H9 (cell line): Measurements from ENCODE around the gene CCDC141. TPM values are rescaled to one million over a fixed set of nuclear protein-coding genes. Genes with fewer than 3 reads are reported as not detected.

Experiments
- DNase-seq: peaks from one replicate; pipeline ENCODE4 v3.0.0-alpha.2; 2017
- H2AFZ ChIP-seq: one replicate; pipeline ENCODE4 v1.6.1; 2013; ENCODE audit warnings: mild to moderate bottlenecking, low read length, control low read depth, moderate library complexity
- H2AK5ac ChIP-seq: 2 replicates; pipeline ENCODE4 v1.6.1; 2013; ENCODE audit warnings: low read length, control low read depth, mixed read lengths; ENCODE audit not compliant: insufficient read length
- H2BK120ac ChIP-seq: one replicate; pipeline ENCODE4 v1.6.1; 2013; ENCODE audit warnings: low read depth, mild to moderate bottlenecking, low read length, control low read depth, inconsistent platforms; ENCODE audit not compliant: poor library complexity, severe bottlenecking
- H2BK12ac ChIP-seq: 2 replicates; pipeline ENCODE4 v1.6.1; 2013; ENCODE audit warnings: low read length, control low read depth, mixed read lengths, low read depth; ENCODE audit not compliant: insufficient read length
- H2BK15ac ChIP-seq: 2 replicates; pipeline ENCODE4 v1.6.1; 2013; ENCODE audit warnings: low read depth, low read length, control low read depth
- H2BK20ac ChIP-seq: one replicate; pipeline ENCODE4 v1.6.1; 2013; ENCODE audit warnings: low read depth, mild to moderate bottlenecking, low read length, control low read depth, inconsistent platforms; ENCODE audit not compliant: poor library complexity, severe bottlenecking
- H2BK5ac ChIP-seq: 2 replicates; pipeline ENCODE4 v1.6.1; 2013; ENCODE audit warnings: low read length, control low read depth, mixed read lengths; ENCODE audit not compliant: insufficient read length
- H3K14ac ChIP-seq: 2 replicates; pipeline ENCODE4 v1.6.1; 2013; ENCODE audit warnings: low read length, control low read depth; ENCODE audit not compliant: insufficient read depth
- H3K18ac ChIP-seq: 2 replicates; pipeline ENCODE4 v1.6.1; 2013; ENCODE audit warnings: low read depth, mild to moderate bottlenecking, mixed read lengths, low read length, control low read depth; ENCODE audit not compliant: insufficient read length
- H3K23ac ChIP-seq: 2 replicates; pipeline ENCODE4 v1.6.1; 2013; ENCODE audit warnings: low read length, control low read depth, mixed read lengths, low read depth; ENCODE audit not compliant: insufficient read length
- H3K23me2 ChIP-seq: 2 replicates; pipeline ENCODE4 v1.6.1; 2013; ENCODE audit warnings: low read depth, mild to moderate bottlenecking, mixed read lengths, low read length, control low read depth; ENCODE audit not compliant: insufficient read length, poor library complexity, severe bottlenecking
- H3K27ac ChIP-seq: 2 replicates; pipeline ENCODE4 v1.5.1; 2013; ENCODE audit warnings: low read length, control low read depth, mixed read lengths, low read depth; ENCODE audit not compliant: insufficient read length
- H3K27me3 ChIP-seq: 2 replicates; pipeline ENCODE4 v1.6.1; 2013; ENCODE audit warnings: low read length, control low read depth, inconsistent platforms; ENCODE audit not compliant: insufficient read depth
- H3K4ac ChIP-seq: 2 replicates; pipeline ENCODE4 v1.6.1; 2013; ENCODE audit warnings: low read depth, mild to moderate bottlenecking, control low read depth, inconsistent platforms, low read length, moderate library complexity
- H3K4me1 ChIP-seq: 2 replicates; pipeline ENCODE4 v1.6.1; 2013; ENCODE audit warnings: low read length, control low read depth, inconsistent platforms; ENCODE audit not compliant: insufficient read depth
- H3K4me2 ChIP-seq: 2 replicates; pipeline ENCODE4 v1.6.1; 2013; ENCODE audit warnings: low read length, control low read depth, mixed read lengths; ENCODE audit not compliant: insufficient read length, insufficient read depth
- H3K56ac ChIP-seq: 2 replicates; pipeline ENCODE4 v1.6.1; 2013; ENCODE audit warnings: low read depth, mild to moderate bottlenecking, mixed read lengths, low read length, control low read depth; ENCODE audit not compliant: insufficient read length
- H3K79me1 ChIP-seq: 2 replicates; pipeline ENCODE4 v1.6.1; 2013; ENCODE audit warnings: low read depth, mild to moderate bottlenecking, moderate library complexity, low read length, control low read depth, inconsistent platforms; ENCODE audit not compliant: insufficient read depth, poor library complexity, severe bottlenecking
- H3K79me2 ChIP-seq: 2 replicates; pipeline ENCODE4 v1.6.1; 2013; ENCODE audit warnings: low read length, control low read depth, inconsistent platforms; ENCODE audit not compliant: insufficient read depth
- H3K9ac ChIP-seq: 2 replicates; pipeline ENCODE4 v1.6.1; 2013; ENCODE audit warnings: low read length, control low read depth, mixed read lengths; ENCODE audit not compliant: insufficient read length; ENCODE audit errors: extremely low read depth
- H3K9me3 ChIP-seq: one replicate; pipeline ENCODE4 v1.6.1; 2013; ENCODE audit warnings: low read depth, low read length, inconsistent platforms; ENCODE audit not compliant: control insufficient read depth
- H3T11ph ChIP-seq: one replicate; pipeline ENCODE4 v1.6.1; 2013; ENCODE audit warnings: mild to moderate bottlenecking, low read length, control low read depth, inconsistent platforms
- H4K20me1 ChIP-seq: one replicate; pipeline ENCODE4 v1.6.1; 2013; ENCODE audit not compliant: control insufficient read depth, insufficient read length, insufficient read depth
- H4K5ac ChIP-seq: 2 replicates; pipeline ENCODE4 v1.6.1; 2013; ENCODE audit warnings: low read depth, mild to moderate bottlenecking, mixed read lengths, low read length, control low read depth; ENCODE audit not compliant: insufficient read length
- H4K8ac ChIP-seq: replicated peaks from 2 replicates; pipeline ENCODE4 v1.6.1; 2013; ENCODE audit warnings: low read length, control low read depth, mixed read lengths, low read depth; ENCODE audit not compliant: insufficient read length
- H4K91ac ChIP-seq: 2 replicates; pipeline ENCODE4 v1.6.1; 2013; ENCODE audit warnings: low read depth, mild to moderate bottlenecking, moderate library complexity, mixed read lengths, low read length, control low read depth; ENCODE audit not compliant: insufficient read length
- H3K27ac Mint-ChIP-seq, 3 experiments: 2 replicates in 2 of 3; 3 replicates in 1 of 3; pipeline ENCODE4 v1.8.0; 2020 to 2021; ENCODE audit warnings: mixed read lengths in 3 of 3, mild to moderate bottlenecking in 1 of 3, moderate library complexity in 1 of 3
- H3K27me3 Mint-ChIP-seq: 2 replicates; pipeline ENCODE4 v1.8.0; 2021; ENCODE audit warnings: low read depth, mild to moderate bottlenecking, moderate library complexity, mixed read lengths
- H3K36me3 Mint-ChIP-seq, 3 experiments: 2 replicates in 2 of 3; 3 replicates in 1 of 3; pipeline ENCODE4 v1.8.0; 2020 to 2021; ENCODE audit warnings: low read depth in 3 of 3, mixed read lengths in 3 of 3; ENCODE audit not compliant: insufficient read depth in 1 of 3
- H3K4me1 Mint-ChIP-seq, 2 experiments: 2 replicates each; pipeline ENCODE4 v1.8.0; 2020; ENCODE audit warnings: mixed read lengths in 2 of 2
- H3K4me3 Mint-ChIP-seq, 2 experiments: 2 replicates in 1 of 2; 3 replicates in 1 of 2; pipeline ENCODE4 v1.8.0; 2020 to 2021; ENCODE audit warnings: mild to moderate bottlenecking in 2 of 2, mixed read lengths in 2 of 2, moderate library complexity in 1 of 2
- H3K9me3 Mint-ChIP-seq, 2 experiments: 2 replicates in 1 of 2; 3 replicates in 1 of 2; pipeline ENCODE4 v1.8.0; 2020; ENCODE audit warnings: mild to moderate bottlenecking in 2 of 2, mixed read lengths in 2 of 2, moderate library complexity in 1 of 2
- WGBS: extraction: QIAGEN DNeasy Blood & Tissue Kit; methylation state at CpG from one replicate; pipeline ENCODE4 v1.1.7; 2013; ENCODE audit warnings: missing lambda C conversion rate, low lambda C conversion rate, mixed read lengths; ENCODE audit not compliant: insufficient read length; ENCODE audit errors: extremely low coverage; 5-methylcytosine and 5-hydroxymethylcytosine counted together
- total RNA-seq: library from RNA; stranded (reverse); gene quantifications from 2 replicates; pipeline ENCODE4 v1.2.1, GENCODE V29; 2021
- TF ChIP-seq, protein P1 (sequence below): fragments of 200-600 bp; sonication (generic); conservative IDR thresholded peaks from 3 replicates; pipeline ENCODE4 v1.8.0; 2021; ENCODE audit warnings: antibody characterized with exemption, mild to moderate bottlenecking

Gene CCDC141
- total RNA-seq, 1 experiment from 2014 or later = 1.0 TPM

DNA sequence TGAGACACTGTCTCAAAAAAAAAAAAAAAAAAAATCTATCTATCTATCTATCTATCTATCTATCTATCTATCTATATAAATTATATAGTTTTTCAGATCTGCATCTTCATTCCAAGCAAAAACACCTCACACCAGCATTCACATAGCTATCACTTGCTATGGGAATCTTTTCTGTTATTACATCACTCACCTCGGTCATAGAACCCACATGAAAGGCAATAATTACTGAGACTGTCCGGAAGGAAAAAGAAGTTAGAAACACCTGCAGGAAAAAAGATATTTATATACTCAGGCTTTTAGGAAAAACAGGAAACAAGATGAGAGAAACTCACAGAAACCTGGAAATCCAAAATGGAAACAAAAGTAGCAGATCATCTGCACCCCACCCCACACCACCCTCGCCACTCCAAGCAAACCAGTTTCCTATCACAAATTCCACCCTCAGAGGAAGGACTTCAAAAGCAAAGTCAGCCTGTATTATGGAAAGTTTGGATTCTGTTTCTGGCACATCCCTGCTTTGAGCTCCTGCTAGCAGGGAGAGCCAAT is 21.9 kb upstream of the CCDC141 start:
- no peaks in the 10 kb centered on the region for H3K27me3 ChIP-seq
- H3K4ac ChIP-seq = no peak overlapping the region
- H2AK5ac ChIP-seq = no peak overlapping the region
- no peaks in the 10 kb centered on the region for H4K20me1 ChIP-seq
- no peak overlapping the region for H3K18ac ChIP-seq
- no peak overlapping the region for H2AFZ ChIP-seq
- H3K4me2 ChIP-seq = no peak overlapping the region
- no peaks in the 10 kb centered on the region for H3K4me1 ChIP-seq
- H3K23ac ChIP-seq = no peak overlapping the region
- no peaks in the 10 kb centered on the region for H3K4me1 Mint-ChIP-seq
- H3K79me2 ChIP-seq = no peaks in the 10 kb centered on the region
- H4K91ac ChIP-seq = no peak overlapping the region
- H2BK120ac ChIP-seq = no peak overlapping the region
- no peaks in the 10 kb centered on the region for H3K79me1 ChIP-seq
- H3K4me3 Mint-ChIP-seq = no peak overlapping the region
- H2BK15ac ChIP-seq = no peak overlapping the region
- TF ChIP-seq, protein P1, sequence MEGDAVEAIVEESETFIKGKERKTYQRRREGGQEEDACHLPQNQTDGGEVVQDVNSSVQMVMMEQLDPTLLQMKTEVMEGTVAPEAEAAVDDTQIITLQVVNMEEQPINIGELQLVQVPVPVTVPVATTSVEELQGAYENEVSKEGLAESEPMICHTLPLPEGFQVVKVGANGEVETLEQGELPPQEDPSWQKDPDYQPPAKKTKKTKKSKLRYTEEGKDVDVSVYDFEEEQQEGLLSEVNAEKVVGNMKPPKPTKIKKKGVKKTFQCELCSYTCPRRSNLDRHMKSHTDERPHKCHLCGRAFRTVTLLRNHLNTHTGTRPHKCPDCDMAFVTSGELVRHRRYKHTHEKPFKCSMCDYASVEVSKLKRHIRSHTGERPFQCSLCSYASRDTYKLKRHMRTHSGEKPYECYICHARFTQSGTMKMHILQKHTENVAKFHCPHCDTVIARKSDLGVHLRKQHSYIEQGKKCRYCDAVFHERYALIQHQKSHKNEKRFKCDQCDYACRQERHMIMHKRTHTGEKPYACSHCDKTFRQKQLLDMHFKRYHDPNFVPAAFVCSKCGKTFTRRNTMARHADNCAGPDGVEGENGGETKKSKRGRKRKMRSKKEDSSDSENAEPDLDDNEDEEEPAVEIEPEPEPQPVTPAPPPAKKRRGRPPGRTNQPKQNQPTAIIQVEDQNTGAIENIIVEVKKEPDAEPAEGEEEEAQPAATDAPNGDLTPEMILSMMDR = no peak
- H2BK12ac ChIP-seq = no peak overlapping the region
- H4K5ac ChIP-seq = no peak overlapping the region
- no peaks in the 10 kb centered on the region for H3K23me2 ChIP-seq
- H2BK20ac ChIP-seq = no peak overlapping the region
- no peak overlapping the region for H3K27ac Mint-ChIP-seq
- DNase-seq = no peak
- no peak overlapping the region for H3K56ac ChIP-seq
- H3K36me3 Mint-ChIP-seq = peaks cover 6 to 11% (median 8%) of the 10 kb centered on the region in 3 experiments; a peak in 6 of 7 replicates
- H3K27ac ChIP-seq = no peak overlapping the region
- no CpG with 5 or more reads among the region's 3 CpGs for WGBS
- H3K9me3 Mint-ChIP-seq = peaks cover 12 to 13% of the 10 kb centered on the region in 2 experiments
- no peaks in the 10 kb centered on the region for H3K27me3 Mint-ChIP-seq
- H4K8ac ChIP-seq = no peak overlapping the region
- H3K14ac ChIP-seq = no peak overlapping the region
- H3K9me3 ChIP-seq = peaks cover 3% of the 10 kb centered on the region
- H2BK5ac ChIP-seq = no peak overlapping the region
- H3K9ac ChIP-seq = no peak overlapping the region
- no peak overlapping the region for H3T11ph ChIP-seq
